Brain microvascular endothelial cell (primary cell): ENCODE data around the gene STEAP1B.

Experiments used
- DNase-seq: peaks from one replicate; pipeline ENCODE4 v3.0.0-alpha.2; 2020
- H3K27ac ChIP-seq: fragments of 250-450 bp; sonication (Bioruptor Pico); 2 replicates; pipeline ENCODE4 v1.5.1; 2020; ENCODE audit warnings: mild to moderate bottlenecking, moderate library complexity
- H3K27me3 ChIP-seq: fragments of 250-450 bp; sonication (Bioruptor Pico); replicated peaks from 2 replicates; pipeline ENCODE4 v1.5.1; 2020; ENCODE audit warnings: mild to moderate bottlenecking
- H3K36me3 ChIP-seq: fragments of 250-450 bp; sonication (Bioruptor Pico); replicated peaks from 2 replicates; pipeline ENCODE4 v1.5.1; 2020; ENCODE audit warnings: mild to moderate bottlenecking
- H3K4me3 ChIP-seq: 2 replicates; pipeline ENCODE4 v1.5.1; 2011; ENCODE audit warnings: low read depth, mild to moderate bottlenecking, control low read depth, low read length, moderate library complexity
- CTCF ChIP-seq: IDR thresholded peaks from 2 replicates; pipeline ENCODE4 v1.5.1; 2011; ENCODE audit warnings: low read depth, mild to moderate bottlenecking, moderate library complexity, low read length, control low read depth, inconsistent platforms; ENCODE audit errors: missing control alignments
- in situ Hi-C: cut with HindIII; loops from 2 replicates; pipeline ENCODE4 v1.10.0; 2017; ENCODE audit warnings: low sequenced_read_pairs, low pct_ligation_motif_present

STEAP1B gene

DNA sequence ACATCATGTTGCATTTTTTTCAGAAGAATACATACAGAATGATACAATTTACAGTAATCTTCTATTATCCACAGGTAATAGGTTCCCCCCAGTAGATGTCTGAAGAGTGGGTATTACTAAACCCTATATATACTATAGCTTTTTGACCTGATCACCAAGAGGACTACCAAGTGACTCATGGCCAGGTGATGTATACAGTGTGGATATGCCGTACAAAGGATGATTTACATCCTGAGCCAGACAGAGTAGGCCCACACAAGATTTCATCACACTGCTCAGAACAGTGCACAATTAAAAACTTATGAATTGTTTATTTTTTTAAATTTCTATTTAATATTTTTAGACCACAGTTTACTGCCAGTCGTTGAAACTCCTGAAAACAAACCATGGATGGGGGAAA lies 70.6 kb downstream of the STEAP1B start:
- in situ Hi-C loops, result no loop called here
- H3K27ac ChIP-seq, result no peak overlapping the region

DNA sequence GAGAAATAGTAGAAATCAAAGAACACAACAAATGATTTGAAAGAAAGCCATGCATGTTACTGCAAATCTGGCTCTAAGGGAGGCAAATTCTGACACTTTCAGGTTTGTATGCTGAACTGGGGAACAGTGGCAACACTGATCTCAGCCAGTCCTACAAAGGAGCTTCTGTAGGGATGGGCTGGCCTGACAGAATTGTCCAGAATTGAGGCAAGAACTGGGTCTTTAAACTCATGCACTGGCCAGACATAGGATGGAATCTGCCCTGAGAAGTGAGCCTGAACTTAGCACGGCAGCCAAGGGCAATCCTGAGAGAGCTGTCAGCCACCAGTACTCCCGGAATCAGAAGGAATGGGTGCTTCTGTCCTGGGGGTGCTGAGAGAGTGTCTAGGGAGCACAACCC lies 72.1 kb downstream of the STEAP1B start:
- H3K36me3 ChIP-seq, result no peaks in the 10 kb centered on the region
- in situ Hi-C loops, result no loop called here
- DNase-seq, result no peak

More for the DNA sequence above, 70.6 kb downstream of the STEAP1B start:
- DNase-seq, result no peak
- no peak overlapping the region for H3K4me3 ChIP-seq
- TF ChIP-seq CTCF, result no peak
- no peaks in the 10 kb centered on the region for H3K36me3 ChIP-seq
- no peaks in the 10 kb centered on the region for H3K27me3 ChIP-seq

GRCh38 chr7:22427104-22427503 lies 72.9 kb downstream of the STEAP1B start:
- H3K27ac ChIP-seq, result no peak overlapping the region
- in situ Hi-C loops, result no loop called here
- no peak for DNase-seq
- no peak for TF ChIP-seq CTCF
- no peaks in the 10 kb centered on the region for H3K36me3 ChIP-seq
- no peak overlapping the region for H3K4me3 ChIP-seq
- H3K27me3 ChIP-seq, result no peaks in the 10 kb centered on the region

More for the DNA sequence above, 72.1 kb downstream of the STEAP1B start:
- Histone ChIP-seq H3K27me3 (no peaks in the 10 kb centered on the region), H3K4me3 (no peak overlapping the region), H3K27ac (no peak overlapping the region)
- no peak for TF ChIP-seq CTCF

DNA sequence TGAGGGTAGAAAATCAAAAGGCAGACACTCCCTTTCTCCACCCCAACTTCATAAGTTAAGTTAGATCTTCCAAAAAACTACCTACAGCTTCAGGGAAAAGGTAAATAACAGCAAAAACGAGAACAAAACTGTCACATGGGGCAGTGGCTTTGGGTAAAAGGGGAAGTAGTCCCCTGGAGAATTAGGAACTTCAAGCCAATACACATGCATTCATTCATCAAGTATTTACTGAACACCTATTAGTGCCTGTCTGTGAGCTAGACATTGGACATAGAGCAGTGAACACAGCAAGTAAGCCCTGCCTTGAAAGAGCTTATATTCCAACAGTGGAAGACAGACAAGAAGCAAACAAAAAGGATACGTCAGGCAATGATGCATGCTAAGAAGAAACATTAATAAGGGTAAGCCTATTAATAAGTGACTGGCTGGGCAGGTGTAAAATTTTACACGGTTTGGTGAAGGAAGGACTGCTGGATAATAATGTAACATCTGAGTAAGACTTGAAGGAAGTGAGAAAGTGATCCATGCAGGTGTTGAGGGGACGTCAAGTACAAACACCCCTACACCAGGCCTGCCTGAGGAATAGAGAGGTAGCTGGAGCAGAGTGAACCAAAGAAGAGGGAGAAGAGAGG lies 73.4 kb downstream of the STEAP1B start:
- no peak overlapping the region for H3K4me3 ChIP-seq
- TF ChIP-seq CTCF, result no peak
- no peaks in the 10 kb centered on the region for H3K36me3 ChIP-seq
- in situ Hi-C loops, result no loop called here
- H3K27ac ChIP-seq, result no peak overlapping the region
- DNase-seq, result no peak
- H3K27me3 ChIP-seq, result no peaks in the 10 kb centered on the region

GRCh38 chr7:22425361-22425760 lies 74.6 kb downstream of the STEAP1B start:
- in situ Hi-C loops, result no loop called here

More at GRCh38 chr7:22425361-22425760, 74.6 kb downstream of the STEAP1B start:
- Histone ChIP-seq H3K27ac (no peak overlapping the region), H3K4me3 (no peak overlapping the region), H3K36me3 (no peaks in the 10 kb centered on the region), H3K27me3 (no peaks in the 10 kb centered on the region)
- TF ChIP-seq CTCF, result no peak
- no peak for DNase-seq
